Endothelial cell of umbilical vein (primary cell): ENCODE measurements around the gene GALNT10. TPM values are rescaled to one million over a fixed set of nuclear protein-coding genes. Genes with fewer than 3 reads are reported as not detected.

ENCODE experiments used
- BruUV-seq: library from RNA; stranded (reverse); fragments of 400-500 nt; replicated peaks from 2 replicates; lab custom pipeline; 2021; lab: Mats Ljungman, UMichigan
- CTCF ChIA-PET: fragments of 300-600, 350-600 bp; sonication (Branson Sonifier 250); formaldehyde crosslinking; loops from one replicate; lab custom pipeline; 2021; ENCODE audit warnings: antibody characterized with exemption, inconsistent platforms; lab: Charles Lee
- POLR2A ChIA-PET: fragments of 300-600, 350-600 bp; sonication (Branson Sonifier 250); formaldehyde crosslinking; loops from one replicate; lab custom pipeline; 2021; ENCODE audit warnings: antibody characterized with exemption, inconsistent platforms; lab: Charles Lee
- DNase-seq: peaks from one replicate; pipeline ENCODE4 v3.0.0-alpha.2; 2011; ENCODE audit warnings: low read depth, low spot score
- FAIRE-seq: peaks from 2 replicates; lab custom pipeline; 2011; peaks lifted over from hg19 to GRCh38; lab: Jason Lieb, UNC
- H2AFZ ChIP-seq: 2 replicates; pipeline ENCODE4 v1.6.0; 2012; ENCODE audit warnings: low read depth, low read length, control low read depth, inconsistent platforms
- H3K27ac ChIP-seq: 2 replicates; pipeline ENCODE4 v1.5.1; 2011; ENCODE audit warnings: low read depth, mild to moderate bottlenecking, control low read depth, low read length, moderate library complexity; ENCODE audit not compliant: insufficient read depth
- H3K27me3 ChIP-seq, 2 experiments: 2 replicates each; pipeline versions ENCODE4 v1.6.0 to v1.6.1; 2011; ENCODE audit warnings: low read length in 2 of 2, mixed read lengths in 1 of 2; ENCODE audit not compliant: control insufficient read depth in 2 of 2, insufficient read depth in 2 of 2
- H3K36me3 ChIP-seq, 2 experiments: 2 replicates in 1 of 2; 3 replicates in 1 of 2; pipeline ENCODE4 v1.5.1; 2011; ENCODE audit warnings: low read length in 2 of 2, mild to moderate bottlenecking in 1 of 2, moderate library complexity in 1 of 2; ENCODE audit not compliant: control insufficient read depth in 2 of 2, insufficient read depth in 2 of 2; ENCODE audit errors: extremely low read depth in 1 of 2
- H3K4me1 ChIP-seq: 3 replicates; pipeline ENCODE4 v1.5.1; 2011; ENCODE audit warnings: mild to moderate bottlenecking, low read length; ENCODE audit not compliant: control insufficient read depth, insufficient read depth; ENCODE audit errors: extremely low read depth
- H3K4me2 ChIP-seq: 2 replicates; pipeline ENCODE4 v1.6.1; 2011; ENCODE audit warnings: low read length, control low read depth, mixed read lengths; ENCODE audit not compliant: insufficient read depth
- H3K4me3 ChIP-seq, 3 experiments: fragments of 200-600 bp in 1 of 3; sonication (generic), shearing (Covaris generic) in 1 of 3; replicated peaks in 1 of 3; 2 replicates each; pipeline ENCODE4 v1.5.1; 2011 to 2016; ENCODE audit warnings: control low read depth in 3 of 3, low read length in 3 of 3, mild to moderate bottlenecking in 2 of 3, inconsistent platforms in 1 of 3, low read depth in 1 of 3, moderate library complexity in 1 of 3; ENCODE audit not compliant: insufficient read depth in 1 of 3
- H3K79me2 ChIP-seq: 2 replicates; pipeline ENCODE4 v1.6.0; 2012; ENCODE audit warnings: low read length, inconsistent platforms; ENCODE audit not compliant: control insufficient read depth, insufficient read depth
- H3K9ac ChIP-seq: replicated peaks from 2 replicates; pipeline ENCODE3; 2011; ENCODE audit warnings: low read length, control low read depth; ENCODE audit not compliant: insufficient read depth; ENCODE audit errors: extremely low read depth
- H3K9me1 ChIP-seq: replicated peaks from 3 replicates; pipeline ENCODE4 v1.6.0; 2011; ENCODE audit warnings: mild to moderate bottlenecking, low read length; ENCODE audit not compliant: control insufficient read depth, insufficient read depth; ENCODE audit errors: extremely low read depth
- H3K9me3 ChIP-seq: replicated peaks from 2 replicates; pipeline ENCODE4 v1.5.1; 2012; ENCODE audit warnings: low read length, inconsistent platforms; ENCODE audit not compliant: control insufficient read depth, insufficient read depth
- H4K20me1 ChIP-seq: replicated peaks from 2 replicates; pipeline ENCODE3; 2011; ENCODE audit warnings: mild to moderate bottlenecking, low read length; ENCODE audit not compliant: control insufficient read depth, insufficient read depth; ENCODE audit errors: extremely low read depth
- CTCF ChIP-seq, 2 donors: IDR thresholded peaks; 1 replicate in 1 of 2; 2 replicates in 1 of 2; pipeline ENCODE4 v1.5.1; 2011; ENCODE audit warnings: low read length in 2 of 2, mild to moderate bottlenecking in 2 of 2, moderate library complexity in 2 of 2, control low read depth in 1 of 2, inconsistent platforms in 1 of 2, low read depth in 1 of 2; ENCODE audit not compliant: insufficient read depth in 1 of 2; ENCODE audit errors: extremely low read depth in 1 of 2
- EZH2 ChIP-seq: IDR thresholded peaks from 2 replicates; pipeline ENCODE4 v1.6.1; 2012; ENCODE audit warnings: borderline replicate concordance, low read depth, mild to moderate bottlenecking, moderate library complexity, low read length, inconsistent platforms; ENCODE audit not compliant: severe bottlenecking
- FOS ChIP-seq: IDR thresholded peaks from 2 replicates; pipeline ENCODE4 v1.6.1; 2011; ENCODE audit warnings: mild to moderate bottlenecking, low read length, moderate library complexity, borderline replicate concordance; ENCODE audit not compliant: insufficient read depth
- GATA2 ChIP-seq: IDR thresholded peaks from 2 replicates; pipeline ENCODE4 v1.7.0; 2011; ENCODE audit warnings: low read depth, mild to moderate bottlenecking, moderate library complexity, mixed read lengths, low read length; ENCODE audit not compliant: insufficient read length, insufficient read depth
- JUN ChIP-seq: IDR thresholded peaks from 2 replicates; pipeline ENCODE4 v1.6.1; 2011; ENCODE audit warnings: borderline replicate concordance, low read depth; ENCODE audit not compliant: insufficient read length, insufficient read depth
- MAX ChIP-seq: IDR thresholded peaks from 2 replicates; pipeline ENCODE4 v1.6.1; 2011; ENCODE audit not compliant: insufficient read depth, insufficient read length
- MYC ChIP-seq: IDR thresholded peaks from one replicate; pipeline ENCODE4 v1.6.1; 2011; ENCODE audit warnings: mild to moderate bottlenecking, low read depth, low read length
- POLR2A ChIP-seq: IDR thresholded peaks from 2 replicates; pipeline ENCODE4 v1.6.1; 2012; ENCODE audit warnings: low read depth, mild to moderate bottlenecking, control low read depth, low read length
- POLR2AphosphoS5 ChIP-seq: IDR thresholded peaks from 2 replicates; pipeline ENCODE4 v1.6.1; 2012; ENCODE audit warnings: low read depth, mild to moderate bottlenecking, control low read depth, low read length, moderate library complexity; ENCODE audit not compliant: insufficient read depth
- dilution Hi-C: fragments of 300-500 bp; cut with MboI; formaldehyde crosslinking; loops from one replicate; pipeline ENCODE4 v1.15.0; 2019; ENCODE audit warnings: low sequenced_read_pairs; ENCODE audit not compliant: extremely low pct_ligation_motif_present
- intact Hi-C: fragments of 100-400 bp; cut with micrococcal nuclease; formaldehyde crosslinking; loops from one replicate; pipeline ENCODE4 v1.10.0; 2022
- polyA plus RNA-seq, 4 experiments: library from polyadenylated mRNA; depleted of rRNA in 3 of 4; stranded (reverse) in 3 of 4; unstranded in 1 of 4; fragments of >200 nt; gene quantifications; 2 replicates each; pipeline versions ENCODE4 v1.2.1 to v1.2.3, GENCODE V29; 2011 to 2012; ENCODE audit warnings: missing spikeins in 1 of 4
- total RNA-seq: library from RNA; stranded (reverse); gene quantifications from 2 replicates; pipeline ENCODE4 v1.2.3, GENCODE V29; 2021

Gene GALNT10
- total and polyA plus RNA-seq, 2 donors (not counting 3 experiments of a cell fraction or from before 2014, with no cell fraction given), result 70.2 to 77.6 TPM

- DNase-seq, result no peak
- intact Hi-C loops, result no loop called here
- no peak overlapping the region for H3K4me2 ChIP-seq
- no peak for TF ChIP-seq MYC
- no peak for TF ChIP-seq POLR2AphosphoS5
- no peak for TF ChIP-seq GATA2
- no peak for TF ChIP-seq JUN
- TF ChIP-seq CTCF (IDR thresholded peaks at IDR 0.05; ENCODE audit: extremely low read depth in 1 of 2, insufficient read depth in 1 of 2, low read depth in 1 of 2, low read length in 2 of 2), result no peak
- TF ChIP-seq FOS, result no peak
- TF ChIP-seq POLR2A, result no peak
- no peak for TF ChIP-seq MAX
- no peak for TF ChIP-seq EZH2
- BruUV-seq, result no TSS peak
- ChIA-PET CTCF (interaction anchor here (1.5 to 2.1 kb wide), 2 partner anchors 33 kb away, joined by 3 to 7 read pairs; no protein-coding TSS in a partner anchor), POLR2A (interaction anchor here (0.6 kb wide), 1 partner anchor 26 kb away, joined by 5 read pairs; no protein-coding TSS in a partner anchor)
- H4K20me1 ChIP-seq, result no peaks in the 10 kb centered on the region
- no peak overlapping the region for H3K4me3 ChIP-seq
- H3K36me3 ChIP-seq, result peaks cover 4 to 10% of the 10 kb centered on the region in 2 experiments
- H3K9me1 ChIP-seq, result no peaks in the 10 kb centered on the region
- no peaks in the 10 kb centered on the region for H3K79me2 ChIP-seq
- no peak overlapping the region for H2AFZ ChIP-seq
- H3K27me3 ChIP-seq, result no peaks in the 10 kb centered on the region
- no peak for FAIRE-seq
- H3K4me1 ChIP-seq, result peaks cover 35% of the 10 kb centered on the region
- dilution Hi-C loops, result no loop called here
- no peak overlapping the region for H3K9ac ChIP-seq
- no peak overlapping the region for H3K27ac ChIP-seq
- no peaks in the 10 kb centered on the region for H3K9me3 ChIP-seq
Observed at GRCh38 chr5:154371687-154372086, 181.2 kb downstream of the GALNT10 start.
